KMS-11 (cell line): Measurements from ENCODE around the gene DNAH17.
"Not testable (repeated sequence)": the region's sequence is repeated elsewhere in the genome, so short reads cannot be mapped to it uniquely, and the experiment has no call there.

Experiments
- H2AFZ ChIP-seq: fragments of 200-600 bp; sonication (generic); 2 replicates; pipeline ENCODE4 v1.6.1; 2016; ENCODE audit warnings: antibody characterized with exemption, mixed run types, low read depth
- H3K27ac ChIP-seq: fragments of 200-600 bp; sonication (generic); 2 replicates; pipeline ENCODE4 v1.6.1; 2016; ENCODE audit warnings: mild to moderate bottlenecking, mixed run types
- H3K27me3 ChIP-seq: fragments of 200-600 bp; sonication (generic); 2 replicates; pipeline ENCODE4 v1.6.1; 2017; ENCODE audit warnings: mild to moderate bottlenecking, low read depth, mixed run types, moderate library complexity; ENCODE audit not compliant: insufficient read depth
- H3K36me3 ChIP-seq: fragments of 200-600 bp; sonication (generic); 2 replicates; pipeline ENCODE4 v1.6.1; 2017; ENCODE audit warnings: mild to moderate bottlenecking, mixed run types; ENCODE audit not compliant: insufficient read depth
- H3K4me1 ChIP-seq: fragments of 200-600 bp; sonication (generic); 2 replicates; pipeline ENCODE4 v1.6.1; 2016; ENCODE audit warnings: mild to moderate bottlenecking, low read depth, mixed run types; ENCODE audit not compliant: poor library complexity, severe bottlenecking
- H3K4me2 ChIP-seq: fragments of 200-600 bp; sonication (generic); 2 replicates; pipeline ENCODE4 v1.7.0; 2016; ENCODE audit warnings: mild to moderate bottlenecking, mixed run types
- H3K4me3 ChIP-seq: fragments of 200-600 bp; sonication (generic); IDR thresholded peaks from 2 replicates; pipeline ENCODE4 v1.6.1; 2017; ENCODE audit warnings: low read depth, low read length, mixed read lengths; ENCODE audit not compliant: insufficient read depth
- H3K79me2 ChIP-seq: fragments of 200-600 bp; sonication (generic); 2 replicates; pipeline ENCODE4 v1.6.1; 2016; ENCODE audit warnings: low read depth, mixed run types; ENCODE audit not compliant: insufficient read depth
- H3K9ac ChIP-seq: fragments of 200-600 bp; sonication (generic); 2 replicates; pipeline ENCODE4 v1.6.1; 2016; ENCODE audit warnings: mild to moderate bottlenecking, mixed run types
- H4K20me1 ChIP-seq: fragments of 200-600 bp; sonication (generic); 2 replicates; pipeline ENCODE4 v1.6.1; 2016; ENCODE audit warnings: mild to moderate bottlenecking, mixed run types; ENCODE audit not compliant: insufficient read depth
- TF ChIP-seq, protein P1 (sequence below): fragments of 200-600 bp; sonication (generic); conservative IDR thresholded peaks from 2 replicates; pipeline ENCODE4 v1.6.1; 2017; ENCODE audit warnings: low read depth, mild to moderate bottlenecking, antibody characterized with exemption, low read length, moderate library complexity, mixed read lengths

Gene DNAH17

DNA sequence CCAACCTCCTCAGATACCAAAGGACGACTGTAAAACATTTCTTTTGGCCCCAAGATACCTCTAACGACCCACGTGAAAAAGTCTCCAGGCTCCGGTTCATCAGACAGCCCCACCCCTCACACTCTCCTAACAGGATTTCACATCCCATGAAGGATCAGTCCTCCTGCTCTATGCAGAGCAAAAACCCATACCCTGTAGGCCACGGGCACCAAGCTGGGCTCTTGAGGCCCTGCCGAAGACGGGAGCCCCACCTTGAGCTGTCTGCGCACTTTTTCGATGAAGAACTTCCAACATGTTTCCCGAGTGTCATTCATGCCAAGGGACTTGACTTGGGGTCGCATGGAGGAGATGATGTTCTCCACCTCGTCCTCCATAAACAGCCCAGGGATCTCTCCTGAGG lies 108.8 kb downstream of the DNAH17 start:
- no peak overlapping the region for H3K27ac ChIP-seq
- no peak overlapping the region for H3K4me3 ChIP-seq
- no peak overlapping the region for H2AFZ ChIP-seq
- no peak overlapping the region for H3K4me2 ChIP-seq
- no peaks in the 10 kb centered on the region for H3K27me3 ChIP-seq
- TF ChIP-seq, protein P1, sequence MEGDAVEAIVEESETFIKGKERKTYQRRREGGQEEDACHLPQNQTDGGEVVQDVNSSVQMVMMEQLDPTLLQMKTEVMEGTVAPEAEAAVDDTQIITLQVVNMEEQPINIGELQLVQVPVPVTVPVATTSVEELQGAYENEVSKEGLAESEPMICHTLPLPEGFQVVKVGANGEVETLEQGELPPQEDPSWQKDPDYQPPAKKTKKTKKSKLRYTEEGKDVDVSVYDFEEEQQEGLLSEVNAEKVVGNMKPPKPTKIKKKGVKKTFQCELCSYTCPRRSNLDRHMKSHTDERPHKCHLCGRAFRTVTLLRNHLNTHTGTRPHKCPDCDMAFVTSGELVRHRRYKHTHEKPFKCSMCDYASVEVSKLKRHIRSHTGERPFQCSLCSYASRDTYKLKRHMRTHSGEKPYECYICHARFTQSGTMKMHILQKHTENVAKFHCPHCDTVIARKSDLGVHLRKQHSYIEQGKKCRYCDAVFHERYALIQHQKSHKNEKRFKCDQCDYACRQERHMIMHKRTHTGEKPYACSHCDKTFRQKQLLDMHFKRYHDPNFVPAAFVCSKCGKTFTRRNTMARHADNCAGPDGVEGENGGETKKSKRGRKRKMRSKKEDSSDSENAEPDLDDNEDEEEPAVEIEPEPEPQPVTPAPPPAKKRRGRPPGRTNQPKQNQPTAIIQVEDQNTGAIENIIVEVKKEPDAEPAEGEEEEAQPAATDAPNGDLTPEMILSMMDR: no peak
- no peaks in the 10 kb centered on the region for H4K20me1 ChIP-seq
- H3K79me2 ChIP-seq: no peaks in the 10 kb centered on the region
- H3K4me1 ChIP-seq: peaks cover 23% of the 10 kb centered on the region
- no peak overlapping the region for H3K9ac ChIP-seq
- H3K36me3 ChIP-seq: no peaks in the 10 kb centered on the region

DNA sequence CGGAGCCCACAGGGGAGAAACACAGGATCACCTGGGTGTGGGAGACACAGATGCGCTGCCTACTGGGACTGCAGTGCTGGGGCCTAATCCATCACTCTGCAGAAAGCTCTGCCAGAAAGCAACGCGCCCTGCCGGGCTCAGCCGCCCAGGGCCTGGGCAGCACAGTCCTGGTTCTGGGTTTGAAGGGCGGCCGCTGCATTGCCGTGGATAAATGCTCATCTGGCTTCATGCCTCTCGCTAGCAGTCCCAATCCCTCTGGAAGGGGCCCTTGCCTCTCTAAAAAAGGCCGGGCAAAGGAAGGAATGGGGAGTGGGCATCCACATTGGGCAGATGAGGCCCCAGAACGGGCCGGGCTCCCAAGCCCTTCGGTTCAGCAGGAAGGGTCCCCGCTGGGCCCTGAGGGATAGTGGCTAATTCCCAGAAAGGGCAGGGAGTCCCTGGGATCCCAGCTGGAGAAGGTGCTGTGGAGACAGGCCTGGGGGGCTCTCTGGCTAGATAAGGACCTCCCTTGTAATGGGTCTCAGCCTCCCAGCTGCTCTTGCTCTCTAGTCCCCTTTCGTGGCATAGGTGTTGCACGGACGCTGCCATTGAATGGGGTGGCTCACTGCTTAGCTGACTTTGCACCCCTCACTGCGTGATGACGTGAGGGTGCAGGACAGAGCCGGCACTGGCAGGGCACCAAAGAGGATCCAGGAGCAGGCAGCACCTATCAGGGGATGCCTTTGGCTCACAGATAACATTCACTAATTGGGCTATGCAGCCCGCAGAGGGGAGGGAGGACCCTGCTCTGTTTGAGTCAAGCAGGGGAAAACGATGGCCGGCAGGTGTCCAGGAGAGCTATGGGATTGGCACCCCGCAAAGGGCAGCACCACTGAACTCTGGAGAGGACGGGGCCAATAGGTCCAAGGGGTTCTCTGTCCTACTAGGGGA lies 110.1 kb downstream of the DNAH17 start:
- H3K79me2 ChIP-seq: no peaks in the 10 kb centered on the region
- H3K9ac ChIP-seq: no peak overlapping the region
- H2AFZ ChIP-seq: no peak overlapping the region
- H3K4me3 ChIP-seq: no peak overlapping the region
- H3K36me3 ChIP-seq: no peaks in the 10 kb centered on the region
- H3K27ac ChIP-seq: no peak overlapping the region
- H3K27me3 ChIP-seq: no peaks in the 10 kb centered on the region
- H3K4me1 ChIP-seq: peaks cover 10% of the 10 kb centered on the region
- no peaks in the 10 kb centered on the region for H4K20me1 ChIP-seq
- TF ChIP-seq, protein P1: no peak
- H3K4me2 ChIP-seq: no peak overlapping the region

DNA sequence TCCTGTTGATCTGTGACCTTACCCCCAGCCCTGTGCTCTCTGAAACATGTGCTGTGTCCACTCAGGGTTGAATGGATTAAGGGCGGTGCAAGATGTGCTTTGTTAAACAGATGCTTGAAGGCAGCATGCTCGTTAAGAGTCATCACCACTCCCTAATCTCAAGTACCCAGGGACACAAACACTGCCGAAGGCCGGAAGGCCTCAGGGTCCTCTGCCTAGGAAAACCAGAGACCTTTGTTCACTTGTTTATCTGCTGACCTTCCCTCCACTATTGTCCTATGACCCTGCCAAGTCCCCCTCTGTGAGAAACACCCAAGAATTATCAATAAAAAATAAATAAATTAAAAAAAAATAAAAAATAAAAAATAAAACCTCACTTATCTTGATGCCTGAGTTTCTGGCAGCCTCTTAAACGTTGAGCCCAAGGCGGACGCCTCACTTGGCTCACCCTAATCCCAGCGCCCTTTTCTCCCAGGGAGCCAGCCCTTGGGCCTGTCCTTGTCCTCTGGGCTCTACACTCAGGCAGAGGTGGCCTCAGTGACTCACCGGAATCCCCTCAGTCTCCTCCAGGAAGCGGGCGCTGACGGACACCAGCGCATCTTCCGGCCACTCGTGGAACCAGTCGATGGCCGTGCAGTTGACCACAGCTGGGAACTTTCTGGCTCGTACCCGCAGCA lies 110.9 kb downstream of the DNAH17 start:
- H3K79me2 ChIP-seq, H3K4me2 ChIP-seq, H3K36me3 ChIP-seq, H4K20me1 ChIP-seq, H3K4me1 ChIP-seq, H2AFZ ChIP-seq, H3K9ac ChIP-seq, H3K27me3 ChIP-seq, H3K27ac ChIP-seq, H3K4me3 ChIP-seq: not testable (repeated sequence)

DNA sequence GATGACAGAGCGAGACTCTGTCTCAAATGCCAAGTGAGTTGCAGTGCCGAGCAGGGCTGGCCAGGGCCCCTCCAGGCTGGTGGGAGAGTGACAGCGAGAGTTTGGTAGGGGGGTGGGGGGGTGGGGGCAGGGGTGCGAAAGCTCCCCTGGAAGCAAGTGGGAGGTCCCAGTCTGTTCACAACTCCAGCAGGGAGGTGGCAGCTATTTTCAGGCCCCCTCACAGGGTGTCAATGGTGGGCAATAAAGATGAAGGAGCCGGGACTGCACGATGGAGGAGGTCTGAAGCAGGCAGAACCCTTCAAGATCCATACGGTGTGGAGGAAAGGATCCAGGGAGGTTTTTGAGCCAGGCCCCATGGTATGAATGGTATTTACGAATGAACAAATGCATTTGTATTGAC lies 115.0 kb downstream of the DNAH17 start:
- Histone ChIP-seq H2AFZ (no peak overlapping the region), H3K4me1 (no peaks in the 10 kb centered on the region), H3K9ac (no peak overlapping the region), H3K79me2 (no peaks in the 10 kb centered on the region), H4K20me1 (no peaks in the 10 kb centered on the region), H3K36me3 (no peaks in the 10 kb centered on the region), H3K27me3 (no peaks in the 10 kb centered on the region), H3K27ac (no peak overlapping the region), H3K4me3 (no peak overlapping the region), H3K4me2 (no peak overlapping the region)
- TF ChIP-seq, protein P1: no peak

DNA sequence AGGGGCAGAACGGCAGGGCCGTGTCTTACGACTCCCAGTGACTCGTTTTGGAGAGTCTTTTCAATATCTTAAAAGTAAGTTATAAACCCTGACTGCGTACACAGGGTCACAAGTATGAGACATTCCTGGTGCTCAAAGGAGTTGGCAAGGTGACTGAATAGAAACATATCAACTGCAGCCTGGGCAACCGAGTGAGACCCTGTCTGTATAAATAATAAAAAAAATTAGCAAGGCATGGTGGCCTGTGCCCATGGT lies 115.5 kb downstream of the DNAH17 start:
- TF ChIP-seq, protein P1: no peak
- H4K20me1 ChIP-seq: no peaks in the 10 kb centered on the region
- no peaks in the 10 kb centered on the region for H3K36me3 ChIP-seq
- no peak overlapping the region for H3K4me2 ChIP-seq
- no peak overlapping the region for H2AFZ ChIP-seq
- H3K4me1 ChIP-seq: no peaks in the 10 kb centered on the region
- H3K27ac ChIP-seq: no peak overlapping the region
- H3K79me2 ChIP-seq: no peaks in the 10 kb centered on the region
- no peak overlapping the region for H3K4me3 ChIP-seq
- no peak overlapping the region for H3K9ac ChIP-seq
- H3K27me3 ChIP-seq: no peaks in the 10 kb centered on the region
